Fibroblast of mammary gland (primary cell): ENCODE results near the gene CCDC138.

ENCODE experiments used
- DNase-seq: peaks from one replicate; pipeline ENCODE4 v3.0.0-alpha.2; 2010; ENCODE audit warnings: low read depth
- H3K4me3 ChIP-seq: 2 replicates; pipeline ENCODE4 v1.5.1; 2011; ENCODE audit warnings: low read depth, mild to moderate bottlenecking, low read length, moderate library complexity; ENCODE audit not compliant: control insufficient read depth
- TF ChIP-seq, protein P1 (sequence below): conservative IDR thresholded peaks from 2 replicates; pipeline ENCODE4 v1.5.1; 2011; ENCODE audit warnings: low read depth, low read length, inconsistent platforms; ENCODE audit not compliant: control insufficient read depth, insufficient read depth

Gene CCDC138

DNA sequence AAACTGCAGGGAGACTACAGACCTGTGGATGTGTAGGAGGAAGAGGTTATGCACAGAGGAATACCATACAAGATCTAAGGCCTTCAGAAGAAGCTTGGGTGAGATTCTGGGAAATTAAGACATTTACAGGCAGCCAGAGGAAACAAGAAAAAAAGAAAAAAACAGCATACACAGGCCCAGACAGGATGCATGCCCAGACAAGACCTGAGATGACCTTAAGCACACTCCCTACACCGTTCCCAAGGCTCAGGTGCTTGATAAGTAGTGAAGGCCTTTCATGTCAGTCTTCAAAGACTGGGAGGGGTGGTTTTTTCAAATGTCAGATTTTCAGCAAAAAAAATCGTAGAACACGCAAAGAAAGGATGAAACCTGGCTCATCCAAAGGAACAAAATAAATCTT is 83.0 kb downstream of the CCDC138 start:
- TF ChIP-seq, protein P1, sequence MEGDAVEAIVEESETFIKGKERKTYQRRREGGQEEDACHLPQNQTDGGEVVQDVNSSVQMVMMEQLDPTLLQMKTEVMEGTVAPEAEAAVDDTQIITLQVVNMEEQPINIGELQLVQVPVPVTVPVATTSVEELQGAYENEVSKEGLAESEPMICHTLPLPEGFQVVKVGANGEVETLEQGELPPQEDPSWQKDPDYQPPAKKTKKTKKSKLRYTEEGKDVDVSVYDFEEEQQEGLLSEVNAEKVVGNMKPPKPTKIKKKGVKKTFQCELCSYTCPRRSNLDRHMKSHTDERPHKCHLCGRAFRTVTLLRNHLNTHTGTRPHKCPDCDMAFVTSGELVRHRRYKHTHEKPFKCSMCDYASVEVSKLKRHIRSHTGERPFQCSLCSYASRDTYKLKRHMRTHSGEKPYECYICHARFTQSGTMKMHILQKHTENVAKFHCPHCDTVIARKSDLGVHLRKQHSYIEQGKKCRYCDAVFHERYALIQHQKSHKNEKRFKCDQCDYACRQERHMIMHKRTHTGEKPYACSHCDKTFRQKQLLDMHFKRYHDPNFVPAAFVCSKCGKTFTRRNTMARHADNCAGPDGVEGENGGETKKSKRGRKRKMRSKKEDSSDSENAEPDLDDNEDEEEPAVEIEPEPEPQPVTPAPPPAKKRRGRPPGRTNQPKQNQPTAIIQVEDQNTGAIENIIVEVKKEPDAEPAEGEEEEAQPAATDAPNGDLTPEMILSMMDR = no peak
- no peak for DNase-seq
- no peak overlapping the region for H3K4me3 ChIP-seq

DNA sequence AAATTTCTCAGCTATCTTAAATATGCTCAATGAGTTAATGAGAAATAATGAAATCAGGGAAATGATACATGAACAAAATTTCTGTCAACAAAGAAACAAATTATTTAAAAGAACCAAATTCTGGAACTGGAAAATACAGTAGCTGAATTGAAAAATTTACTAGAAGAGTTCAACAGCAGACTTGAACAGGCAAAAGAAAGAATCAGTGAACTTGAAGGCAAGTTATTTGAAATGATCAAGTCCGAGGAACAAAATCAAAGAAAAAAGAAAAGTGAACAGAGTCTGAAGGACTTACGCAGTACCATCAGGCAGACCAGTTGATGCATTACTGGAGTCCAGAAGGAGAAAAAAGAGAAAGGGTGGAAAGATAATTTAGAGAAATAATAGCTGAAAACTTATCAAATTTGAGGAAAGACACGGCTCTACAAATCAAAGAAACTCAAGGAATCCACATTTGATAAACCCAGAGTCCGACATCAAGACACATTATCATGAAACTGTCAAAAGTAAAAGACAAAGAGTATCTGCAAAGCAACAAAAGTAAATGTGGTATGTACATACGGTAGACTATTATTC is 83.6 kb downstream of the CCDC138 start:
- H3K4me3 ChIP-seq = no peak overlapping the region
- no peak for DNase-seq
- TF ChIP-seq, protein P1 = no peak

DNA sequence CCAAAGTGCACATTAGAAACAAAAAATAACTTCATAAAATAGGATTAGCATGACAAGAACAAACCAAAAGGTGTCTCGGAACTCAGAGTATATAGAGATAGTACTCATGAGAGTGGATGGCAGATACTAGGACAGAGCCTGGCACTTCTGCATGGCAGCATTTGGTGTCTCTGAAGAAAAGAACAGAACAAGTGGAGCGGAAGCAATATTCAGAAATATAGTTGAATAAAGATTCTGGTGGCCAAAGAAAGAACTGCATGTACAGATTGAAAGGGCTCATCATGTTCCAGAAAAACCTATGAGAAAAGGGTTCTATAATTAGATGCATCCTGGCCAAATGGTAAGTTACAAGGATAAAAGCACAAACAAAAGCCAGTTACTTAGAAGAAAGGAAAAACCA is 90.9 kb downstream of the CCDC138 start:
- TF ChIP-seq, protein P1 = no peak
- DNase-seq = no peak
- no peak overlapping the region for H3K4me3 ChIP-seq

DNA sequence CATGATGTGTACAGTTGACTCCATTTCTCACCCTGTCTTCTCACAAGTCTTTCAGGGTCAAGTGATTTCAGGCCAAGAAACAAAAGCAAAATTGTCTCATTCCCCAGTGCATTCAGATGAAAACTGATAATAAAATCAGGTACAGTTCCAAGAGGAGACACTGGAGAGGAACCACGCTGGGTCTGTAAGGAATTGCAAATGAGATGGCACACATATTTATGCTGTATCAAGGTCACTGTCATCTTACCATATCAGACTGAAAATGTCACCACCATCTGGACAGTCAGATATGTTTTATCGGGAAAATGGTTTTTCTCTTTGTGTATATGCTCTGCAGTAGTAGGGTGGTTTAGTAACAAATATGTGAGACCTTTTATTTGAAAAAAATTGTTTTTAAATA is 91.7 kb downstream of the CCDC138 start:
- no peak overlapping the region for H3K4me3 ChIP-seq
- TF ChIP-seq, protein P1 = no peak
- no peak for DNase-seq

DNA sequence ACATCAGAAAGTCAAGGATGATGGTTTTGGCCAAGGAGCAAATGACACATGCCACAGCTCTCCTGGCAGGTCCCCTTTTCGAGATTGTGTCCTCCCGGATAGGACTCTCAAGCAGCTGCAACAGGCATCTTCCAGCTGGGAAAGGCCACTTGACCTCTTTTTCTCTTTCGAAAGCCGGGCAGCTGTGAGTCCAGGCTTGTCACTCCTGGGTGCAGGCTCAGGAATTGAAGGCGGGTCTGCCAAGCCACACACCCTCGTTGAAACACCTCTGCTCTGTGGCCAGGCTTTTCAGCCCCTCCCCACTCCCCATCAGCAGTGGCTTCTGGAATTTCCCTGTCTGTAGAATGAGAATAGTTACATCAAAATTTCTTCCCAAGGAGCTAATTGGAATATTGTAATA is 98.0 kb downstream of the CCDC138 start:
- TF ChIP-seq, protein P1 = no peak

DNA sequence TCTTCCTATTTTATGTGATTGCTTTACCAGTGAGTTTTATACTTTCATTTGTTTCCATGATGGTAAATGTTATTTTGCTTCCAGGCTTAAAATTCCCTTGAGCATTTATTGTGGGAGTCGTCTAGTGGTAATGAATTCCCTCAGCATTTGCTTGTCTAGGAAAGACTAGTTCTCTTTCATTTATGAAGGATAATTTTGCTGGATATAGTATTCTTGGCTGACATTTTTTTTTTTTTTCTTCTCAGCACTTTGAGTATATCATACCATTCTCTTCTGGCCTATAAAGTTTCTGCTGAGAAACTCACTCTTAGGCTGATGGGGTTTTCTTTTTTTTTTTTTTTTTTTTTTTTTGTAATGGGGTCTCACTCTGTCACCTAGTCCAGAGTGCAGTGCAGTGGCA is 103.3 kb downstream of the CCDC138 start:
- H3K4me3 ChIP-seq = no peak overlapping the region
- no peak for DNase-seq
- TF ChIP-seq, protein P1 = no peak

More for the DNA sequence above, 98.0 kb downstream of the CCDC138 start:
- no peak for DNase-seq
- H3K4me3 ChIP-seq = no peak overlapping the region

DNA sequence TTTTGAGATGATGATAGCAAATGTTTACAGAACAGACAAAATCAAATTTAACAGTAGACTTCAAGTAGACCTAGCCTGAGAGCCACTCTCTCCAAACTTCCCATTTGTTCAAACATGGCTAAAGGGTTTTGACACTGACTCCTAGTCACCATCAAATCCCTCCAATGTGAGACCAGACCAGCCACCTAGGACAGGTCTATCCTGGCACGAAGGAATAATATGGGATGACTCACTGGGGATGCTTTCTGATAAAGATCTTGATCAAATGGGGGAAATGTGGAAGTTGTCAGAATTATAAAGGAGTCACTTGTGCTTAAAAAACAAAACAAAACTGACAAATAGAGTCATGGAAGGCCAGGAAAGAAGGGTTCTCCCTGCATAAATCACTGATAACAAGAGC is 106.7 kb downstream of the CCDC138 start:
- DNase-seq = no peak
- no peak overlapping the region for H3K4me3 ChIP-seq
- TF ChIP-seq, protein P1 = no peak
